Epithelial cell of esophagus (primary cell): ENCODE measurements around the gene TMEM178B.
"Not testable (repeated sequence)": the region's sequence is repeated elsewhere in the genome, so short reads cannot be mapped to it uniquely, and the experiment has no call there.

ENCODE experiments used
- DNase-seq: peaks from one replicate; pipeline ENCODE4 v3.0.0; 2010; ENCODE audit warnings: low read depth
- H3K4me3 ChIP-seq: 2 replicates; pipeline ENCODE4 v1.5.1; 2011; ENCODE audit warnings: mild to moderate bottlenecking, low read length, control low read depth
- CTCF ChIP-seq: IDR thresholded peaks from 2 replicates; pipeline ENCODE4 v1.5.1; 2011; ENCODE audit warnings: low read depth, mild to moderate bottlenecking, low read length, control low read depth, inconsistent platforms; ENCODE audit not compliant: insufficient read depth; ENCODE audit errors: missing control alignments

TMEM178B gene

GRCh38 chr7:141043616-141044015, 30.2 kb upstream of the TMEM178B start:
- TF ChIP-seq CTCF, result no peak
- no peak overlapping the region for H3K4me3 ChIP-seq
- DNase-seq, result no peak

GRCh38 chr7:141045126-141045841, 28.6 kb upstream of the TMEM178B start:
- DNase-seq, result no peak
- TF ChIP-seq CTCF, result no peak
- no peak overlapping the region for H3K4me3 ChIP-seq

- DNase-seq, result no peak
- TF ChIP-seq CTCF, result no peak
Measured at GRCh38 chr7:141045842-141046620, 27.8 kb upstream of the TMEM178B start.

GRCh38 chr7:141053626-141054025, 20.2 kb upstream of the TMEM178B start:
- no peak for TF ChIP-seq CTCF
- peak; percentile 21 for DNase-seq
- H3K4me3 ChIP-seq, result no peak overlapping the region

More at GRCh38 chr7:141045842-141046620, 27.8 kb upstream of the TMEM178B start:
- H3K4me3 ChIP-seq, result no peak overlapping the region

- no peak for TF ChIP-seq CTCF
- no peak overlapping the region for H3K4me3 ChIP-seq
- DNase-seq, result no peak
Measured at GRCh38 chr7:141055146-141055545, 18.7 kb upstream of the TMEM178B start.

- DNase-seq, result no peak
- TF ChIP-seq CTCF, result no peak
Measured at GRCh38 chr7:141057788-141058187, 16.1 kb upstream of the TMEM178B start.

GRCh38 chr7:141067856-141068255, 6.0 kb upstream of the TMEM178B start:
- H3K4me3 ChIP-seq, DNase-seq: not testable (repeated sequence)

More at GRCh38 chr7:141057788-141058187, 16.1 kb upstream of the TMEM178B start:
- H3K4me3 ChIP-seq, result no peak overlapping the region
